PC-3 (cell line): ENCODE data around the gene SUMO3. TPM values are rescaled to one million over a fixed set of nuclear protein-coding genes. Genes with fewer than 3 reads are reported as not detected.

Experiments used
- ATAC-seq: fragments of 200-7000 bp; cut with Tn5 transposase; 2 replicates; pipeline ENCODE4 v1.9.1; 2020; ENCODE audit warnings: mild to moderate bottlenecking, moderate library complexity
- BruUV-seq: library from RNA; stranded (reverse); fragments of 400-500 nt; replicated peaks from 2 replicates; lab custom pipeline; 2021; lab: Mats Ljungman, UMichigan
- CTCF ChIA-PET: fragments of 300-600 bp; sonication (Branson Sonifier 250); formaldehyde crosslinking; loops from one replicate; lab custom pipeline; 2022; ENCODE audit warnings: antibody characterized with exemption; lab: Charles Lee
- POLR2A ChIA-PET: fragments of 300-600 bp; sonication (Branson Sonifier 250); formaldehyde crosslinking; loops from one replicate; lab custom pipeline; 2022; ENCODE audit warnings: antibody characterized with exemption; ENCODE audit not compliant: unreplicated experiment; lab: Charles Lee
- DNase-seq: peaks from one replicate; pipeline ENCODE4 v3.0.0-alpha.2; 2015
- H2AFZ ChIP-seq: fragments of 300-600 bp; sonication (generic); 2 replicates; pipeline ENCODE4 v1.6.0; 2016; ENCODE audit warnings: antibody characterized with exemption, low read length
- H3F3A ChIP-seq: fragments of 300-600 bp; sonication (generic); one replicate; pipeline ENCODE4 v1.6.0; 2017; ENCODE audit warnings: antibody characterized with exemption, low read length, control low read depth, mild to moderate bottlenecking; ENCODE audit not compliant: unreplicated experiment
- H3K27ac ChIP-seq: fragments of 300-600 bp; sonication (generic); 2 replicates; pipeline ENCODE4 v1.5.1; 2016; ENCODE audit warnings: mild to moderate bottlenecking, low read length
- H3K27me3 ChIP-seq: fragments of 300-600 bp; sonication (generic); 2 replicates; pipeline ENCODE4 v1.6.1; 2016; ENCODE audit warnings: low read length, mixed read lengths
- H3K36me3 ChIP-seq: fragments of 300-600 bp; sonication (generic); 2 replicates; pipeline ENCODE4 v1.6.1; 2016; ENCODE audit warnings: low read depth, mixed run types, low read length, mixed read lengths
- H3K4me1 ChIP-seq: fragments of 300-600 bp; sonication (generic); 2 replicates; pipeline ENCODE4 v1.5.1; 2016; ENCODE audit warnings: low read length; ENCODE audit not compliant: insufficient read depth
- H3K4me2 ChIP-seq: fragments of 300-600 bp; sonication (generic); 2 replicates; pipeline ENCODE4 v1.6.0; 2016; ENCODE audit warnings: low read length
- H3K4me3 ChIP-seq: fragments of 300-600 bp; sonication (generic); 2 replicates; pipeline ENCODE4 v1.5.1; 2016; ENCODE audit warnings: mild to moderate bottlenecking, low read length, mixed read lengths
- H3K79me2 ChIP-seq: fragments of 300-600 bp; sonication (generic); 2 replicates; pipeline ENCODE4 v1.6.1; 2017; ENCODE audit warnings: low read length, mixed read lengths
- H3K9ac ChIP-seq: fragments of 300-600 bp; sonication (generic); 2 replicates; pipeline ENCODE4 v1.6.0; 2016; ENCODE audit warnings: mild to moderate bottlenecking, low read length
- H3K9me2 ChIP-seq: fragments of 300-600 bp; sonication (generic); replicated peaks from 2 replicates; pipeline ENCODE4 v1.6.1; 2016; ENCODE audit warnings: mixed run types, low read length, mixed read lengths
- H3K9me3 ChIP-seq: fragments of 300-600 bp; sonication (generic); 2 replicates; pipeline ENCODE4 v1.6.1; 2016; ENCODE audit warnings: low read length, mixed read lengths
- H4K20me1 ChIP-seq: fragments of 300-600 bp; sonication (generic); 2 replicates; pipeline ENCODE4 v1.6.1; 2016; ENCODE audit warnings: low read length, mixed read lengths
- EZH2 ChIP-seq: fragments of 300-600 bp; sonication (generic); IDR thresholded peaks from one replicate; pipeline ENCODE4 v1.6.1; 2017; ENCODE audit warnings: antibody characterized with exemption, mild to moderate bottlenecking, low read length; ENCODE audit not compliant: unreplicated experiment
- EZH2phosphoT487 ChIP-seq: fragments of 300-600 bp; sonication (generic); IDR thresholded peaks from 2 replicates; pipeline ENCODE4 v1.6.1; 2018; ENCODE audit warnings: mild to moderate bottlenecking, antibody characterized with exemption, low read length, borderline replicate concordance
- intact Hi-C: fragments of 100-400 bp; cut with micrococcal nuclease; formaldehyde crosslinking; loops from 2 replicates; pipeline ENCODE4 v1.9.0; 2023
- total RNA-seq: library from RNA; depleted of rRNA; stranded (reverse); fragments of >200 nt; gene quantifications from 2 replicates; pipeline ENCODE4 v1.2.3, GENCODE V29; 2014
- TF ChIP-seq, protein P1 (sequence below): fragments of 300-600 bp; sonication (generic); conservative IDR thresholded peaks from 2 replicates; pipeline ENCODE4 v1.5.1; 2017; ENCODE audit warnings: antibody characterized with exemption, low read depth, mild to moderate bottlenecking, low read length

The SUMO3 gene
- total RNA-seq, 1 experiment from 2014 or later, result 242 TPM

DNA sequence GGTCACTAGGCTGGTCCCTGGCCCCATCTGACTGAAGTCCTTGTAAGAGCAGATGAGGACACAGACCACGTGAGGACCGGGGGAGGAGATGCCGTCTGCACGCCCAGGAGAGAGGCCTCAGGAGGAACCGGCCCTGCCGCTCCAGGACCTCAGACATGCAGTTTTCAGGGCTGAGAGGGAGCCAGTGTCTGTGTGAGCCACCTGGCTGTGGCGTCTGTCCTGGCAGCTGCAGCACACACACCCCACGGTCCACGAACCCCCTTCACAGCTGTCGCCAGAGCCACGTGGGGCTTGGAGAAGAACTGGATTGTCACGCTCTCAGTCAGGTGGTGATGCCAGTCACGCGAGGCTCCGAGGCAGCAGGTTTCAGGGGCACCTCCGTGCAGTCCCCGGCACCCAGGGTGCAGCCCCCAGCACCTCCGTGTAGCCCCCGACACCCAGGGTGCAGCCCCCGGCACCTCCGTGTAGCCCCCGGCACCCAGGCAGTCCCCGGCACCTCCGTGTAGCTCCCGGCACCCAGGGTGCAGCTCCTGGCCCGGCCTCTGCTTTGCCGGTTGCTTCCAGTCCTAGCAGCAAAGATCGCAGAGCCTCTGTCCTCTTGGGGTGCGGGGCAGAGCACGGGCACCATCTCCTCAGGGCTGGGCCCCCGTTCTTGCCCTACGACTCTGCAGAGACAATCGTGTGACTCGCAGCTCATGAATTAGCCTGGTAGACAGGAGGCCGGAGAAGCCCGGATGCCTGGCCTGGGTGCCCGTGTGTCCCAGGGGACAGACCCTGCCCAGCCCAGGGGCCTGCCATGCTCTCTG lies 19.0 kb upstream of the SUMO3 start:
- H3K4me2 ChIP-seq, result no peak overlapping the region
- CTCF ChIA-PET, result interaction anchor here (0.5 kb wide), 1 partner anchor 91 kb away, joined by 5 read pairs; no protein-coding TSS in a partner anchor
- no peaks in the 10 kb centered on the region for H4K20me1 ChIP-seq
- TF ChIP-seq, protein P1, sequence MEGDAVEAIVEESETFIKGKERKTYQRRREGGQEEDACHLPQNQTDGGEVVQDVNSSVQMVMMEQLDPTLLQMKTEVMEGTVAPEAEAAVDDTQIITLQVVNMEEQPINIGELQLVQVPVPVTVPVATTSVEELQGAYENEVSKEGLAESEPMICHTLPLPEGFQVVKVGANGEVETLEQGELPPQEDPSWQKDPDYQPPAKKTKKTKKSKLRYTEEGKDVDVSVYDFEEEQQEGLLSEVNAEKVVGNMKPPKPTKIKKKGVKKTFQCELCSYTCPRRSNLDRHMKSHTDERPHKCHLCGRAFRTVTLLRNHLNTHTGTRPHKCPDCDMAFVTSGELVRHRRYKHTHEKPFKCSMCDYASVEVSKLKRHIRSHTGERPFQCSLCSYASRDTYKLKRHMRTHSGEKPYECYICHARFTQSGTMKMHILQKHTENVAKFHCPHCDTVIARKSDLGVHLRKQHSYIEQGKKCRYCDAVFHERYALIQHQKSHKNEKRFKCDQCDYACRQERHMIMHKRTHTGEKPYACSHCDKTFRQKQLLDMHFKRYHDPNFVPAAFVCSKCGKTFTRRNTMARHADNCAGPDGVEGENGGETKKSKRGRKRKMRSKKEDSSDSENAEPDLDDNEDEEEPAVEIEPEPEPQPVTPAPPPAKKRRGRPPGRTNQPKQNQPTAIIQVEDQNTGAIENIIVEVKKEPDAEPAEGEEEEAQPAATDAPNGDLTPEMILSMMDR, result no peak
- intact Hi-C loops, result no loop called here
- H3K36me3 ChIP-seq, result no peaks in the 10 kb centered on the region
- no peaks in the 10 kb centered on the region for H3F3A ChIP-seq
- no peaks in the 10 kb centered on the region for H3K27me3 ChIP-seq
- H3K9ac ChIP-seq, result no peak overlapping the region
- no TSS peak for BruUV-seq
- peak overlapping the region; percentile 61; the same call in 1 of the 2 replicates for H2AFZ ChIP-seq
- H3K27ac ChIP-seq, result no peak overlapping the region
- POLR2A ChIA-PET, result no interaction called here
- no peaks in the 10 kb centered on the region for H3K4me1 ChIP-seq
- no peaks in the 10 kb centered on the region for H3K9me3 ChIP-seq
- no peaks in the 10 kb centered on the region for H3K79me2 ChIP-seq
- H3K4me3 ChIP-seq, result no peak overlapping the region
- ATAC-seq (peak; percentile 68), DNase-seq (peak; percentile 35)
- no peaks in the 10 kb centered on the region for H3K9me2 ChIP-seq

DNA sequence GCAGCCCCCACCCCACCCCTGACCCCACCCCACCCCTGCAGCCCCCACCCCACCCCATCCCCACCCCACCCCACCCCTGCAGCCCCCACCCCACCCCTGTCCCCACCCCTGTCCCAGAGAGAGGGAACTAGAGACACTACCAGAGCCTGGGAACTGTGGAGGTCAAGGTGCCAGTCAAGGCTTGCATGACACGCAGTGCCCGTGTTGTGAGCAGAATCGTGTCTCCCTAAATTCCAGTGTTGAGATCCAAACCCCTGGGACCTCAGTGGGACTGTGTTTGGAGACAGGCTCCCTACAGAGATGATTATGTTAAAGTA lies 18.4 kb upstream of the SUMO3 start:
- TF ChIP-seq EZH2, result no peak
- TF ChIP-seq EZH2phosphoT487, result no peak
- TF ChIP-seq, protein P1, result no peak
- no peaks in the 10 kb centered on the region for H4K20me1 ChIP-seq
- no peak for DNase-seq
- intact Hi-C loops, result no loop called here
- peak overlapping the region; percentile 61; the same call in 1 of the 2 replicates for H2AFZ ChIP-seq
- H3K4me1 ChIP-seq, result no peaks in the 10 kb centered on the region
- H3K9me3 ChIP-seq, result no peaks in the 10 kb centered on the region
- H3K4me2 ChIP-seq, result no peak overlapping the region
- H3F3A ChIP-seq, result no peaks in the 10 kb centered on the region
- no peak overlapping the region for H3K27ac ChIP-seq
- POLR2A ChIA-PET, result no interaction called here
- peak; percentile 29; the same call in 1 of the 2 replicates for ATAC-seq
- no peaks in the 10 kb centered on the region for H3K79me2 ChIP-seq
- H3K9me2 ChIP-seq, result no peaks in the 10 kb centered on the region
- H3K4me3 ChIP-seq, result no peak overlapping the region
- CTCF ChIA-PET, result no interaction called here
- no peak overlapping the region for H3K9ac ChIP-seq
- H3K27me3 ChIP-seq, result no peaks in the 10 kb centered on the region
- H3K36me3 ChIP-seq, result no peaks in the 10 kb centered on the region
- BruUV-seq, result no TSS peak

DNA sequence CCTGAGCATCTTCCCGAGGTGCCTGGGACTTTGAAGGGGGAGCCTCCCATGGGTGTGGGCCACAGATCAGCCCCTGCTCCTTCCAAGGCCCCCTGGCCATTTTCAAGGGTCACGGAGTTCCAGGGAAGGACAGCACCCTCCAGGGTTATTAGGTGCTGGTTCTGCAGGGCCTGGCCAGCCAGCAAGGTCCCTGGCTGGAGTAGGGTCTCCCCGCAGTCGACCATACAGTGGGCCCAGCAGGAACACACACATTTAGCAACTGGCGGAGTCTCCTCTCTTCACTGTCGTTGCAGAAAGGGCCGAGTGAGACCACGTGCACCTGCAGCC lies 17.7 kb upstream of the SUMO3 start:
- no peak for DNase-seq
- H4K20me1 ChIP-seq, result no peaks in the 10 kb centered on the region
- H3K79me2 ChIP-seq, result no peaks in the 10 kb centered on the region
- H3K9me2 ChIP-seq, result no peaks in the 10 kb centered on the region
- H3K9me3 ChIP-seq, result no peaks in the 10 kb centered on the region
- no peaks in the 10 kb centered on the region for H3K36me3 ChIP-seq
- TF ChIP-seq EZH2phosphoT487 (no peak), EZH2 (no peak)
- TF ChIP-seq, protein P1, result no peak
- H3K4me3 ChIP-seq, result no peak overlapping the region
- intact Hi-C loops, result no loop called here
- H3K27me3 ChIP-seq, result no peaks in the 10 kb centered on the region
- no peak overlapping the region for H3K27ac ChIP-seq
- ChIA-PET CTCF (no interaction called here), POLR2A (no interaction called here)
- no peak overlapping the region for H2AFZ ChIP-seq
- no peaks in the 10 kb centered on the region for H3K4me1 ChIP-seq
- no peak overlapping the region for H3K4me2 ChIP-seq
- BruUV-seq, result no TSS peak
- no peak overlapping the region for H3K9ac ChIP-seq
- H3F3A ChIP-seq, result no peaks in the 10 kb centered on the region
- ATAC-seq, result no peak
